NCI-H2107 treated with DMSO at 0.1 percent for 48 hours (cell line): ENCODE results near the gene EEF2.
"Not testable (repeated sequence)": the region's sequence is repeated elsewhere in the genome, so short reads cannot be mapped to it uniquely, and the experiment has no call there.

Experiments
- DNase-seq: peaks from one replicate; lab custom pipeline; 2025; ENCODE audit not compliant: unreplicated experiment; lab: John Stamatoyannopoulos, UW

EEF2 gene

DNA sequence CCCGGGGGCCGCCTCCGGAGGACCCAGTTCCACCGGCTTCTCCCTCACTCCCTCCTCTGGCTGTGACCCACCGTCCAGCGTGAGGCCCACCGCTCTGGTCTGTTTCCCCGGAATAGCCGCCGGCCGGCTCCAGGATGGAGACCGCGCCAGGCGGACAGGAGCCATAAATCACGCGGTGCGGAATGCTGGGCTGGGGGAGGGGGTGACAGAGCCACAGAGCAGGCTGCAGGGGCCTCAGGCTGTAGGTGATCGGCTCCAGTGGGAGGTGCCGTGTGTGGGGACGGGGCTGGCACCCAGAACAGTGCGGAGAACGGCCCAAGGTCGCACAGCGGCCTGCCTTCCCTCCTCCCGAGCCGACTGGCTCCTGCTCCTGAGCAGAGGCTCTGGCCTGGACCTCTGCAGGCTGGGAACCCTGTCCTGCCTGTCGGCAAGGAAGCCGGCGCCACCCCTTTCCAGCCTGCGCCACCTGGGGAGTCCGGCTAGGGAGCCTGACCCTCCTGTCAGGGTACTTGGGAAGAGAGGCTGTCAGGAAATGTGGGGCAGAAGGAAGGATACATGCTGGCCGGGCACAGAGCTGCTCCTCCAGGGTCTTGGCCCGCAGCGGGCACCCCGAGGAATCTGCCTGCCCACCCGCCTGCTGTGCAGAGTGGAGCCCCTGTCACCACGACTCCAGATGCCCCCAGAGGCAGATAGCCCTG, 30.6 kb upstream of the EEF2 start:
- DNase-seq, result no peak

DNA sequence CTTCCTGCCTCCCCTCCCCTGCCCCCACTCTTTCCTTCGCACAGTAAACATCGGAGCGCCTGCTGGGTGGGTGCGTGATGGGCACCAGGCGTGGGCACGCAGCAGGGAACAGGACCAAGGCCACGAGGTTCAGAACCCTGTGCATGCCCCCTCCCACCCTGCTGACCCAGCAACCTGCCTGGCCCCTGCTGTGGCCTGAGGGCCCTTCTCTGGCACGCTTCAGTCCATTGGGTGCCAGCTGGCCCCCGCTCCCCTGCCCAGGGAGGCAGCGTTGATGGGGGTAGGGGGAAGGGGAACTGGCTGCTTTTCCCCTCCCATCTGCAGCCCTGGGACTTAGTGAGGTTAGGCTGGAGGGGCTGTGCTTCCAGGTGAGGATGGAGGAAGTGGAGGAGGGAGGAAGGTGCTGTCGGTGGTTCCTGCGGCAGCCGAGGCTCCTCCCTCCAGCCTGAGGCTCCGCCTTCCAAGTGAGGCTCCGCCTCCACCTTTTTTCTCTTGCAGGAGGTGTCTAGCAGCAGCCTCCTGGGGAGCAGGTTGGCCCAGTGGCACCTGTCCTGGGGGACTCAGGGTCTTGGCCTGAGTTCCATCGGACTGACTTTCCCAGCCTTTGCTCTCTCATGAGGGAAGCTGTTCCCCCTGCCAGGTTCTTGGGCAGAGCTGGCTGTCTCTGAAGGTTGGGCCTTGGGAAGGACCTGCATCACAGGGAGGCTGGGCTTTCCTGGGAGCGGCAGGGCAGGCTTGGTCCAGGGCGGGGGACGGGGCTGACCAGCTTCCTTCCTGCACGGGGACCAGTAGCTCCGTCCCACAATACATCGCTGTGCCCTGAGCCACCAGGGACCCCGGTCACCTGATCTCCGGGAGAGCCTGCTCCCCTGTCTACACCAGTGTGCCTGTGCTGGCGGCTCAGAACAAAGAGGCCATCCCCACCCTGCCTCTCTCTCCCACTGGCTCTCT, 29.6 kb upstream of the EEF2 start:
- DNase-seq, result peak; percentile 12

DNA sequence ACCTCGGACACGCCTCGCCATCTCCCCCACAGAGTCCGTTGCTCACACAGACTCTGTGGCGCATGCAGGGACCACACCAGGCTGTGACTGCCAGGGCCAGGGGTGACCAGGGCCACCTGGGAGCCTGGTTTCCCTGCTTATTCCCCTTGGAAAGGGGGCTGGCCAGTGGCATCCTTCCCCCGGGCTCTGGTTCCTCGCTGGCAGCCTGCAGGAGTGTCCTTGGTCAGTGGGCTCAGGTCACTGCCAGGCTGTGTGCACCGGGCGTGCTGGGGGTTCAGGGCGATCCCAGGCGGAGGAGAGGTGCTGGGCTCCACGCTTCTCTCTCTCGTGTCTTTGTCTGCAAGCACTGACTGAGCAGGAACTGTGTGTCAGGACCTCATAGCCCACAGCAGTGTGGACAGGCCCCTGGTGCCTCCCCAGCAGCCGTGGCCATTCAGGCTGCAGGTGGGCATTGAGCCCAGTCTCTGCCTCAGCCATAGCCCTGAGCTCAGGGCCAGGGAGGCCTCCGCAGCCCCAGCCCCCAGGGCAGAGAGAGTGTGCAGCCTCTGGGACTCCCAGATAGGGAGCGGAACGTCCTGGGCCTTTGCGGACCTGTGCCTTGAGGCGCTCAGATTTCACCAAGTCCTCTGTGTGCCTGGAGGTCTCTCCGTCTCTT, 28.8 kb upstream of the EEF2 start:
- DNase-seq, result no peak

GRCh38 chr19:4012975-4013634, 27.8 kb upstream of the EEF2 start:
- DNase-seq, result no peak

DNA sequence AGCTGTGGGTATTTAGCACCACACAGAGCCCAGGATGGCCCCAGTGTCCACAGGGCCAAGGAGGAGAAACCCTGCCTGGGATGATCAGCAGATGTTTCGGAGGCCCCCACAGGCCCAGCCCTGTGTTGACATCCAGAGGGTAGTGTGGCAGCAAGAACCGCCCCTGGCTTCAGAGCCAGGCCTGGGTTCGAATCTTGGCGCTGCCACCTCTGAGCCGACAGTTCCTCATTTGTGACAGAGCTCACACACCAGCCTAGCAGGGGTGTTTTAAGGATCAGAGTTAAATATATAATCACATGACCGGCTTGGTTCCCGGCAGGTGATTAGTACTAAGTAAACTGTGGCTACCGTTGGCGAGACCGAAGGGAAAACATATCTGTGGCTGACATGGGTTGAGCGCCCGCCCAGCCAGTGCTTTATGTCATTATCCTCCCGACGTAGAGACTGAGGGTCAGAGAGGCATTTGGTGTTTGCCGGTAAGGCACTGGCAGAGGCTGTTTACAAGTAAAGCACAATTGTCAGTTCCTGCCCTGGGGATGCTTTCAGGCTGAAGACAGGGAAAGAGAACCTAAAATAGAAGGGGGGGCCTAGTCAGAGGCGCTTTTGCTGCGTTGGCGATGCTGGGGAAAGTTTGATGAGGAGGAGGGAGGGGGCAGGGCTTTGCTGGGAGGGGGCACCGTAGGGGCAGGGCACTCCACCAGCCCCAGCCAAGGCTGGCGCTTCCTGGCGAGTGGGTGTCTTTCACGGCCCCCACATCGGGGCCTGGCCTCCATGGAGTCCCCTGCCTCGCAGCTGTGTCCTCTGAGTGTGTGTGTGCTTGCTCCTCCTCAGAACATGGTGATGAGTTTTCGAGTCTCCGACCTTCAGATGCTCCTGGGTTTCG, 27.1 kb upstream of the EEF2 start:
- DNase-seq, result peak; percentile 71

- DNase-seq, result not testable (repeated sequence)
Observed at GRCh38 chr19:4011430-4011829, 26.2 kb upstream of the EEF2 start.

- DNase-seq, result no peak
Observed at GRCh38 chr19:4010808-4011110, 25.5 kb upstream of the EEF2 start.

DNA sequence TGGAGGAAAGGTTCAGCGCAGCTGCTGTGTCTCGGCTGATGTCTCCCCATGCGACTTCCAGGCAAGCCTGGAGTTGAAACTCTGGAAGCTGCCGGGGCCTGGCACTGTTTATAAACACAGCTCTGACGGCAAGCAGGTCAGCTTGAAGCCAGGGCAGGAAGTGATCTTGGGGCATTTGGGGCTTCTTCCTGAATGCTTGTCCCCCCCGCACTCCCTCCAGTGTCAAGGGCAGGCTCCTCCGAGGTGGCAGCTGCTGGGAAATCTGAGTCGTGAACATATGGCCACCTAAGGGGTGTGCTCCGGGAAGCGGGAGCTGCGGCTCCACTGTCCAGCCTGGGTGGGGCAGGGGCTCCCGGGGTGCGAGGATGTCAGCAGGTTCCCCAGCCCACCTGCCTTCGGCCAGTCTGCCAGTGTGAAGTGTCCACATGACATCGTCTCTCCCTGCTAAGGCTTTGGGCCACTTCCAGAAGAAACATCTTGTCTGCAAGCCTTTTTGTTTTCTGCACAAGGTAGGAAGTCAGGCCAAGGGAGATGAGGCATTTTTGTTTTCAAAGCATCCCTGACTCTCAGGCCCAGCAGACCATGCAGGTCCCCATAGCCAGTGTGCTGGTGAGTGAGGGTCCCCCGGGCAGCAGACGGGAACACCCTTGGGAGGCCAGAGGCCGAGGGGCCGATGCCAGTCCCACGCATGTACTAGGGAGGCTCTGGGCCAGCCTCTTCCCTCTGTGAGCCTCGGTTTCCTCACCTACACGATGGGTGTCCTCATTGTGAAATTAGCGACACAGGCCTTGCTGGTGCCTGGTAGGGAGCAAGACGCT, 24.9 kb upstream of the EEF2 start:
- DNase-seq, result no peak

DNA sequence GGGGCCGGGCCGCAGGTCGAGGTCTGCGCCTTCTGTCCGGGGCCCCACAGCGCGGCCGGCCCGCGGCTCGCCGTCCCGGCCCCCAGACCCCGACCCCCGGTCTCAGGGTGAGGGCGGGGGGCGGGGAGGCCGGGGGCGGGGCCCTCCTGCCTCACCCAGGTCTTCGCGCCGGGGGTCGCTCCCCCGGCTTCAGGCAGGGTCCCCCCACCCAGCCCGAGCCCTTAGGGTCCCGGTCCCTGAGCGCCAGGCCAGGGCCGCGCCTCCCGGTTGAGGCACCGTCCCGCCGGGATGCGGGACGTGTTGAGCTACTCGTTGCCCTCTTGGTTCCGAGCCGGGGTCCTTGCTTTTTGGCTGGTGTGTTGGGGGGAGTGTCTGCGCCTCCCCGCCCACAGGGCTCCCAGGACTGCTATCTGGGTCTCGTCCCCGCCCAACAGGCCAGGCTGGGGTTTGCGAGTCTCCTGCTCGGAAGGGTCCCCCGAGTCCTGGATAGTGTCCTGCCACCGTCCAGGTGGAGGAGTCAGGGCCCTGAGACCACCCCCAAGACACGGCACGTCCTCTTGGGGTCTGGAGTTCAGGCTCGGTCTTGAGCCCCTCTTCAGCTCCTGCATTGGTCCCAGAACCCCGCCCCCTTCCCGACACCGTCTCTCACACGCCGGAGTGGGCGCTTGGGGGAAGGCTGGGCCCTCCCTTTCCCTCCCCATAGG, 22.7 kb upstream of the EEF2 start:
- DNase-seq, result no peak

DNA sequence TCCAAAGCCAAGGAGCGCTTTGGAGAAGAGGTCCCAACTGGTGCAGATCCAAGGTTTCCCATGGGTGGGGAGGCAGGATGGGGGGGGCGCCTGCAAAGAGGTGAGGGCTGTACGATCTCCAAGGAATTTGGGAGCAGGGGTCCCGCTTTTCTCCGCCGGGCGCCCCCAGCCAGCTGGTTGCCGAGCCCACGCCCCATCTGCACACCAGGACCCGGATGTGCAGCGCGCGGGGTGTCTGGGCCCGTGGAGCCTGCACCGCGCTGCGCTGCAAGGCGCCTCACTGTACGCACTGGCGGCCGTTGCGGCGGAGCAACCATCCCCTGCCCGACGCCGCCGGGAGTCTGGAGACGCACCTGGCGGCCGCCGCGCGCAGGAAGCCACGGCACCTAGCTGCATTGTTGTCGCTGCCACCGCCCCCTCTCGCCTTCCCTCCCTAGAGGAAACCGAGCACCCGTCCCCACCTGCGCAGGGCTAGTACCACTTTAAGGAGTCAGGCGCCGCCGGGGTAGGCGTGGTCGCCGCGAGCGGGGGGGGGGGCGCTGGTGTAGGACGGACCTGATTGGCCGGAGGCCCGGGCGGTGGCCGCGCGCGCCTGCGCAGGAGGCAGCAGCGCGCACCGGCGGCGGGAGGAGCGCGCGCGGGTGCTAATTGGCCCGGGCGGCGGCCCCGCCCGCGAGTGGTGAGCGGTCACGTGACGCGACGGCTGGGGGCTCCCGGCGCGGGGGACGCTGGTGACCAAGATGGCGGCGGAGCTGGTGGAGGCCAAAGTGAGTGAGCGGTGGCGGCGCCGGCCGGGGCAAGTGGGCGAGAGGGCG, 22.0 kb upstream of the EEF2 start, which contains the start of gene PIAS4:
PIAS4 (plus strand) TSS at position 716 of the 815 bp plus-strand sequence; CDS start at position 741, 25 bp downstream.
- DNase-seq, result peak; percentile 88

DNA sequence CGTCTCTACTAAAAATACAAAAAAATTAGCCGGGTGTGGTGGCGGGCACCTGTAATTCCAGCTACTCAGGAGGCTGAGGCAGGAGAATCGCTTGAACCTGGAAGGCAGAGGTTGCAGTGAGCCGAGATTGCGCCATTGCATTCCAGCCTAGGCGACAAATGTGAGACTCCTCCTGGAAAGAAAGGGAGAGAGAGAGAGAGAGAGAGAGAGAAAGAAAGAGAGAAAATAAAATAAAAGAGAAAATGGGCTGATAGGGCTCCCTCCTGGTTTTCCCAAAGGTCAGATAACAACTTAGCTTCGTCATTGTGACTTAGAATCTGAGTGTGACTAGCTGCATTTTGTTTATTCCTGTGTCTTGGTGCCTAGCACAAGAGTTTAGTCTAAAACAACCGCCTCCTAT, 20.2 kb upstream of the EEF2 start:
- DNase-seq, result not testable (repeated sequence)

DNA sequence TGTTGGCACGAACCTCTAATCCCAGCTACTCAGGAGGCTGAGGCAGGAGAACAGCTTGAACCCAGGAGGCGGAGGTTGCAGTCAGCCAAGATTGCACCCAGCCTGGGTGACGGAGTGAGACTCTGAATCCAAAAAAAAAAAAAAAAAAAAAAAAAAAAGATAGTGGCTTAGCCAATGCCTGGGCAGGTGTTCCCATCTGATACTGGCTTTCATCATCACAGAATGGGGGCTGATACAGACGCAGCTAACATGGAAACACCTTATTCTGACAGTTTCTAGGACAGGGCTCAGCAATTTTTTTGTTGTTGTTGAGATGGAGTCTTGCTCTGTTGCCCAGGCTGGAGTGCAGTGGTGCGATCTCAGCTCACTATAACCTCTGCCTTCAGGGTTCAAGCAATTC, 15.5 kb upstream of the EEF2 start:
- DNase-seq, result not testable (repeated sequence)

GRCh38 chr19:3998667-3999412, 13.6 kb upstream of the EEF2 start:
- DNase-seq, result not testable (repeated sequence)

DNA sequence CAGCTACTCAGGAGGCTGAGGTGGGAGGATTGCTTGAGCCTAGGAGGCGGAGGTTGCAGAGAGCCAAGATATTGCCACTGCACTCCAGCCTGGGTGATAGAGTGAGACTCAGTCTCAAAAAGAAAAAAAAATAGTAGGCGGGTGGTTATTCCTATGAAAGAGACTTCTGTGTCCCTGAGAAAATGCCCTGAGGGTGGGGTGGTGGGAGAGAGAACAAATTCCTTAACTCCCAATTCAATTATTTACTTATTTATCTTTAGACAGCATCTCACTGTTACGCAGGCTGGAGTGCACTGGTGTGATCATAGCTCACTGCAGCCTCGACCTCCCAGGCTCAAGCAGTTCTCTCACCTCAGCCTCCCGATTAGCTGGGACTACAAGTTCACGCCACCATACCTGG, 10.3 kb upstream of the EEF2 start:
- no peak for DNase-seq

- no peak for DNase-seq
Observed at GRCh38 chr19:3990815-3991117, 5.5 kb upstream of the EEF2 start.

GRCh38 chr19:3987619-3988371, 2.5 kb upstream of the EEF2 start:
- DNase-seq, result peak; percentile 83
